GM12878 (cell line): ENCODE data around the gene DNASE1. TPM values are rescaled to one million over a fixed set of nuclear protein-coding genes. Genes with fewer than 3 reads are reported as not detected.

Source experiments
- ATAC-seq: fragments of 200-7000 bp; cut with Tn5 transposase; 3 replicates; pipeline ENCODE4 v1.9.1; 2020; ENCODE audit warnings: mild to moderate bottlenecking, moderate library complexity
- BruUV-seq: library from RNA; stranded (reverse); fragments of 400-500 nt; replicated peaks from 2 replicates; lab custom pipeline; 2021; lab: Mats Ljungman, UMichigan
- CTCF ChIA-PET: fragments of 300-600 bp; sonication (Branson Sonifier 250); formaldehyde crosslinking; extraction: SDS; loops from one replicate; lab custom pipeline; 2021; ENCODE audit warnings: inconsistent platforms; lab: Yijun Ruan, JAX
- POLR2A ChIA-PET: fragments of 350-600 bp; formaldehyde crosslinking; extraction: SDS; loops from one replicate; lab custom pipeline; 2021; ENCODE audit warnings: inconsistent platforms; lab: Charles Lee
- RAD21 ChIA-PET: fragments of 300-600 bp; sonication (Branson Sonifier 250); formaldehyde crosslinking; loops from one replicate; lab custom pipeline; 2023; ENCODE audit warnings: antibody characterized with exemption; ENCODE audit not compliant: unreplicated experiment; lab: Charles Lee
- SMC1A ChIA-PET: fragments of 300-600 bp; sonication (Branson Sonifier 250); formaldehyde crosslinking; loops from one replicate; lab custom pipeline; 2023; ENCODE audit not compliant: unreplicated experiment, uncharacterized antibody; lab: Charles Lee
- DNase-seq: peaks from one replicate; pipeline ENCODE4 v3.0.0-alpha.2; 2011; ENCODE audit warnings: low read depth, low spot score
- FAIRE-seq: peaks from 3 replicates; lab custom pipeline; 2011; peaks lifted over from hg19 to GRCh38; lab: Jason Lieb, UNC
- H2AFZ ChIP-seq: 2 replicates; pipeline ENCODE4 v1.6.0; 2011; ENCODE audit warnings: low read depth, low read length, control low read depth; ENCODE audit not compliant: control insufficient read depth
- H3K27ac ChIP-seq: 2 replicates; pipeline ENCODE4 v1.5.1; 2011; ENCODE audit warnings: control low read depth; ENCODE audit not compliant: control insufficient read depth, insufficient read depth
- H3K27me3 ChIP-seq, 2 experiments: replicated peaks in 1 of 2; 2 replicates each; pipeline versions ENCODE4 v1.6.0 to v1.6.1; 2011; ENCODE audit warnings: low read length in 1 of 2; ENCODE audit not compliant: control insufficient read depth in 2 of 2, insufficient read depth in 2 of 2
- H3K36me3 ChIP-seq, 2 experiments: 2 replicates each; pipeline ENCODE4 v1.5.1; 2011; ENCODE audit warnings: low read length in 1 of 2; ENCODE audit not compliant: control insufficient read depth in 2 of 2, insufficient read depth in 2 of 2
- H3K4me1 ChIP-seq: 2 replicates; pipeline ENCODE4 v1.6.1; 2011; ENCODE audit warnings: mild to moderate bottlenecking, low read length, moderate library complexity, mixed read lengths; ENCODE audit not compliant: control insufficient read depth, insufficient read depth
- H3K4me2 ChIP-seq: 2 replicates; pipeline ENCODE4 v1.6.0; 2011; ENCODE audit warnings: control low read depth; ENCODE audit not compliant: control insufficient read depth, insufficient read depth
- H3K4me3 ChIP-seq: fragments of 200-600 bp; sonication (generic); 2 replicates; pipeline ENCODE4 v1.5.1; 2016
- H3K79me2 ChIP-seq: 2 replicates; pipeline ENCODE4 v1.6.0; 2011; ENCODE audit warnings: low read length; ENCODE audit not compliant: control insufficient read depth, insufficient read depth
- H3K9ac ChIP-seq: 2 replicates; pipeline ENCODE4 v1.8.0; 2011; ENCODE audit warnings: low read length, control low read depth, mixed read lengths; ENCODE audit not compliant: control insufficient read depth, insufficient read depth
- H3K9me3 ChIP-seq: replicated peaks from 3 replicates; pipeline ENCODE4 v1.5.1; 2011; ENCODE audit warnings: mild to moderate bottlenecking, low read length; ENCODE audit not compliant: control insufficient read depth, insufficient read depth
- H4K20me1 ChIP-seq: 2 replicates; pipeline ENCODE4 v1.6.0; 2011; ENCODE audit not compliant: control insufficient read depth, insufficient read depth
- BCL3 ChIP-seq: IDR thresholded peaks from 2 replicates; pipeline ENCODE4 v1.6.1; 2011; ENCODE audit warnings: borderline replicate concordance, low read depth, mild to moderate bottlenecking, moderate library complexity, low read length; ENCODE audit not compliant: insufficient read depth, poor library complexity, severe bottlenecking
- CBX3 ChIP-seq: fragments of 200-600 bp; sonication (generic); IDR thresholded peaks from 2 replicates; pipeline ENCODE4 v1.6.1; 2016; ENCODE audit warnings: low read depth, borderline replicate concordance
- CHD1 ChIP-seq: IDR thresholded peaks from 2 replicates; pipeline ENCODE4 v1.6.1; 2012; ENCODE audit warnings: low read depth, low read length, improper control_type of control experiment
- CHD4 ChIP-seq: fragments of 200-600 bp; sonication (generic); IDR thresholded peaks from 2 replicates; pipeline ENCODE4 v1.6.1; 2016; ENCODE audit warnings: mild to moderate bottlenecking
- FOXK2 ChIP-seq: fragments of 450-650 bp; IDR thresholded peaks from 2 replicates; pipeline ENCODE4 v1.6.1; 2017; ENCODE audit warnings: mild to moderate bottlenecking, moderate library complexity
- JUNB ChIP-seq: IDR thresholded peaks from 2 replicates; pipeline ENCODE4 v1.6.1; 2016; ENCODE audit warnings: antibody characterized with exemption, mild to moderate bottlenecking
- JUND ChIP-seq: IDR thresholded peaks from 2 replicates; pipeline ENCODE4 v1.6.1; 2012; ENCODE audit warnings: low read depth, mild to moderate bottlenecking, low read length, improper control_type of control experiment, moderate library complexity
- KLF5 ChIP-seq: fragments of 450-650 bp; IDR thresholded peaks from 2 replicates; pipeline ENCODE4 v1.6.1; 2014; ENCODE audit warnings: mild to moderate bottlenecking; ENCODE audit not compliant: partially characterized antibody
- MEF2A ChIP-seq: IDR thresholded peaks from 2 replicates; pipeline ENCODE4 v1.6.1; 2011; ENCODE audit warnings: low read depth, mild to moderate bottlenecking, low read length, moderate library complexity; ENCODE audit not compliant: insufficient read depth
- NBN ChIP-seq: fragments of 450-650 bp; IDR thresholded peaks from 2 replicates; pipeline ENCODE4 v1.6.1; 2016
- PRDM15 ChIP-seq: fragments of 450-650 bp; formaldehyde crosslinking; IDR thresholded peaks from 2 replicates; pipeline ENCODE4 v1.4.0; 2020; ENCODE audit warnings: mild to moderate bottlenecking, moderate library complexity
- ZNF24 ChIP-seq: fragments of 450-650 bp; IDR thresholded peaks from 2 replicates; pipeline ENCODE4 v1.6.1; 2017; ENCODE audit warnings: antibody characterized with exemption, mild to moderate bottlenecking
- WGBS: methylation state at CpG from one replicate; pipeline ENCODE4 v1.1.6; 2016; ENCODE audit warnings: low lambda C conversion rate; ENCODE audit not compliant: insufficient replicate concordance, insufficient coverage; ENCODE audit errors: missing lambda C conversion rate; 5-methylcytosine and 5-hydroxymethylcytosine counted together
- in situ Hi-C: fragments of 300-500 bp; cut with MboI; formaldehyde crosslinking; loops from 9 replicates; pipeline ENCODE4 v1.14.3; 2018; ENCODE audit warnings: mixed read lengths
- intact Hi-C: fragments of 100-400 bp; cut with micrococcal nuclease; formaldehyde crosslinking; loops from one replicate; pipeline ENCODE4 v1.14.2; 2022; ENCODE audit not compliant: unreplicated experiment
- polyA plus RNA-seq, 11 experiments: library from polyadenylated mRNA; depleted of rRNA in 4 of 11; unstranded in 6 of 11; stranded (reverse) in 5 of 11; fragments of >200 nt; fragmentation: Nextera tagmentation in 4 of 11; fragmentation: Illumina TruSeq in 1 of 11; extraction: Ambion mirVana in 4 of 11; extraction: Trizol in 1 of 11; gene quantifications; 1 replicate in 1 of 11; 2 replicates in 10 of 11; pipeline versions ENCODE4 v1.2.1 to v1.2.3, GENCODE V29; 2011 to 2016; ENCODE audit warnings: inconsistent platforms in 2 of 11, missing spikeins in 2 of 11, low read depth in 1 of 11
- total RNA-seq, 4 experiments: library from RNA; depleted of rRNA in 3 of 4; stranded (reverse); fragments of >200 nt in 3 of 4; fragmentation: Illumina TruSeq in 1 of 4; extraction: Trizol in 1 of 4; gene quantifications; 2 replicates each; pipeline versions ENCODE4 v1.2.1 to v1.2.3, GENCODE V29; 2013 to 2021

The DNASE1 gene
- total and polyA plus RNA-seq, 10 of the 15 experiments (the other 5 are each of a cell fraction or from before 2014, with no cell fraction given), result 0.23 to 12.0 (median 7.9) TPM

DNA sequence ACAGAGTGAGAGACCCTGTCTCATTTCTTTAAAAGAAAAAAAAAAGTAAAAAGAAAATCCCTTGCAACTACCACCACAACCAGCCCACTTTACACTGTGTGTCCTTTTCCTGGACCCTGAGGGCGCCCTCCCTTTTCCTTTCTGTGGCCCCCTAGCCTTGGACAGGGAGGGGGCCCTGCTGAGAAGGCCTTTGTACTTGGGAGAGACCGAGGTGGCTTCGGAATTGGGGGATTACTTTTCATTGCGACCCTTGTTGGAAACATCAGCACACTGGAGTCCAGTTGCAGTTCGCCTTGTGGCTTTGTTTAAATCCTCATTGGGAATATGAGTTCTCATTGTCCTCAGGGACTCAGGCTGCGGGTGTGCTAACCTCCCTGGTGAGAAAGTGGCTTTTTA lies 9.4 kb upstream of the DNASE1 start:
- H3K27me3 ChIP-seq, result no peaks in the 10 kb centered on the region
- H3K79me2 ChIP-seq, result no peaks in the 10 kb centered on the region
- ChIA-PET RAD21 (no interaction called here), CTCF (interaction anchor here (0.9 kb wide), 1 partner anchor 10 kb away, joined by 5 read pairs; no protein-coding TSS in a partner anchor)
- TF ChIP-seq CHD4, result no peak
- no peak for TF ChIP-seq JUND
- TF ChIP-seq, all 136 proteins: peak for 0
- WGBS, result 92% methylated on average over 6 of the region's 6 CpGs
- no peak for DNase-seq
- no peak overlapping the region for H3K9ac ChIP-seq
- no peak for ATAC-seq
- no peaks in the 10 kb centered on the region for H3K9me3 ChIP-seq
- ChIA-PET SMC1A (no interaction called here), POLR2A (no interaction called here)
- intact Hi-C loops, result no loop called here
- no peak overlapping the region for H3K4me3 ChIP-seq
- no peak overlapping the region for H3K4me2 ChIP-seq
- no peaks in the 10 kb centered on the region for H3K4me1 ChIP-seq
- no peak overlapping the region for H2AFZ ChIP-seq
- H4K20me1 ChIP-seq, result no peaks in the 10 kb centered on the region
- no peak overlapping the region for H3K27ac ChIP-seq
- BruUV-seq, result no TSS peak
- in situ Hi-C loops, result no loop called here
- peaks cover 0 to 10% of the 10 kb centered on the region in 2 experiments; a peak in 2 of 4 replicates for H3K36me3 ChIP-seq
- FAIRE-seq, result no peak

- POLR2A ChIA-PET, result no interaction called here
- DNase-seq (no peak), FAIRE-seq (no peak), ATAC-seq (no peak)
- intact Hi-C loops (no loop called here), in situ Hi-C loops (no loop called here)
- Histone ChIP-seq H2AFZ (no peak overlapping the region), H3K27me3 (no peaks in the 10 kb centered on the region), H4K20me1 (no peaks in the 10 kb centered on the region), H3K27ac (no peak overlapping the region), H3K4me1 (no peaks in the 10 kb centered on the region), H3K36me3 (peaks cover 0 to 7% of the 10 kb centered on the region in 2 experiments; a peak in 2 of 4 replicates), H3K79me2 (no peaks in the 10 kb centered on the region), H3K4me3 (no peak overlapping the region), H3K9ac (no peak overlapping the region), H3K4me2 (no peak overlapping the region), H3K9me3 (no peaks in the 10 kb centered on the region)
- RAD21 ChIA-PET, result no interaction called here
- SMC1A ChIA-PET, result no interaction called here
- CTCF ChIA-PET, result interaction anchor here (0.6 kb wide), 1 partner anchor 59 kb away, joined by 3 read pairs; no protein-coding TSS in a partner anchor
- WGBS, result 83% methylated on average over 19 of the region's 19 CpGs
- no TSS peak for BruUV-seq
- TF ChIP-seq FOXK2, result no peak
- TF ChIP-seq NBN, result no peak
- TF ChIP-seq MEF2A, result no peak
- no peak for TF ChIP-seq CHD1
- TF ChIP-seq JUNB, result no peak
- no peak for TF ChIP-seq CBX3
- no peak for TF ChIP-seq BCL3
- TF ChIP-seq PRDM15 (CRISPR knock-in tag), result no peak
- TF ChIP-seq KLF5, result no peak
- TF ChIP-seq ZNF24, result no peak
These were observed 8.8 kb upstream of the DNASE1 start for GRCh38 chr16:3645504-3646347.
